Mesodermal cell (in vitro differentiated cells): Measurements from ENCODE around the gene S100A7A.
"Not testable (repeated sequence)": the region's sequence is repeated elsewhere in the genome, so short reads cannot be mapped to it uniquely, and the experiment has no call there.

ENCODE experiments used
- H3K27ac ChIP-seq: 2 replicates; pipeline ENCODE4 v1.7.0; 2013; ENCODE audit warnings: mild to moderate bottlenecking, low read depth, low read length, moderate library complexity; ENCODE audit not compliant: severe bottlenecking
- H3K36me3 ChIP-seq: 2 replicates; pipeline ENCODE4 v1.7.1; 2013; ENCODE audit warnings: mild to moderate bottlenecking, low read length, moderate library complexity; ENCODE audit not compliant: control insufficient read depth, insufficient read depth
- H3K4me1 ChIP-seq: one replicate; pipeline ENCODE4 v1.7.1; 2013; ENCODE audit warnings: mild to moderate bottlenecking, low read length; ENCODE audit not compliant: insufficient read depth, control insufficient read depth, poor library complexity, severe bottlenecking
- H3K4me3 ChIP-seq: 2 replicates; pipeline ENCODE4 v1.7.0; 2013; ENCODE audit warnings: low read length, control low read depth, mild to moderate bottlenecking; ENCODE audit not compliant: insufficient read depth, poor library complexity, severe bottlenecking; ENCODE audit errors: extremely low read depth
- H3K9me3 ChIP-seq: 2 replicates; pipeline ENCODE4 v1.7.1; 2013; ENCODE audit warnings: mild to moderate bottlenecking, low read length, moderate library complexity; ENCODE audit not compliant: control insufficient read depth
- WGBS, 2 experiments: methylation state at CpG; one replicate each; pipeline ENCODE4 v1.1.5; 2013; ENCODE audit warnings: missing lambda C conversion rate in 2 of 2; ENCODE audit not compliant: insufficient coverage in 2 of 2; 5-methylcytosine and 5-hydroxymethylcytosine counted together

Gene S100A7A

DNA sequence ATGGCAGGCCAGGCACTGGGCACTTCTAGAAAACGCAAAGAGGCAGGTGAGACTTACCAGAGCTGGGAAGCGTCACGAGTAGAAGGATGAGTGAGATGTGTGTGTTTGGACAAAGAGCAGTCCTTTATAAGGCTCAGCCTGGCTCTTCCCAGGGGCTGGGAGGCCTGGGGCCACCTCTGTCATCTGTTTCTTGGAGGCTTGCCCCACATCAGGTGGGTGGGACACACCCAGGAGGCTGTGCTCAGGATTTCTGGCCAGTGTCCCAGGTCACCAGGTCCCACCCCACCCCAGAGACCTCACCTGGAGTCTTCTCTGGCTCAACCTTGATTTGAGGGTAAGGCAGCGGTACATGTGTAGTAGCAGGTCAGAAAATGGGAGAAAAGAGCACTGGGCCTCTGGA, 44.2 kb downstream of the S100A7A start, which contains the start of gene S100A7:
Gene S100A7 (minus strand): TSS at position 101 of the 400 bp plus-strand sequence. CDS start 1,638 bp downstream, outside the sequence.
- Histone ChIP-seq H3K4me1 (no peaks in the 10 kb centered on the region), H3K36me3 (no peaks in the 10 kb centered on the region), H3K27ac (no peak within 1 kb of the TSS), H3K4me3 (no peak within 1 kb of the TSS), H3K9me3 (no peaks in the 10 kb centered on the region)
- 71 to 94% methylated on average over 3 of the region's 4 CpGs for WGBS, 2 experiments

DNA sequence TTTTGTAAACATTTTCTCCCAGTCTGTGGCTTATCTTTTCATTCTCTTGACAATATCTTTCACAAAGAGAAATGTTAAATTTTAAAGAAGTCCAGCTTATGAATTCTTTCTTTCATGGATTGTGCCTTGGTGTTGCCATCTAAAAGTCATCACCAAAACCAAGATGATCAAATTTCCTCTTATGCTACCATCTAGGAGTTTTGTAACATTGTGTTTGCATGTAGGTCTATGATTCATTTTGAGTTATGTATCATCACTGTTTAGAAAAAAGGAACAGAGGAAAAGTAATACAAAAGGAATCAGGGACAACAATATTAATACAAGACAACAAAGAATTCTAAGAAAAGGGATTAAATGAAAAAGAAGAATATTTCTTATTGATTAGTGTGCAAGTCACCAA, 46.4 kb downstream of the S100A7A start:
- not testable (repeated sequence) for H3K4me1 ChIP-seq, H3K36me3 ChIP-seq, H3K4me3 ChIP-seq, H3K9me3 ChIP-seq, H3K27ac ChIP-seq

DNA sequence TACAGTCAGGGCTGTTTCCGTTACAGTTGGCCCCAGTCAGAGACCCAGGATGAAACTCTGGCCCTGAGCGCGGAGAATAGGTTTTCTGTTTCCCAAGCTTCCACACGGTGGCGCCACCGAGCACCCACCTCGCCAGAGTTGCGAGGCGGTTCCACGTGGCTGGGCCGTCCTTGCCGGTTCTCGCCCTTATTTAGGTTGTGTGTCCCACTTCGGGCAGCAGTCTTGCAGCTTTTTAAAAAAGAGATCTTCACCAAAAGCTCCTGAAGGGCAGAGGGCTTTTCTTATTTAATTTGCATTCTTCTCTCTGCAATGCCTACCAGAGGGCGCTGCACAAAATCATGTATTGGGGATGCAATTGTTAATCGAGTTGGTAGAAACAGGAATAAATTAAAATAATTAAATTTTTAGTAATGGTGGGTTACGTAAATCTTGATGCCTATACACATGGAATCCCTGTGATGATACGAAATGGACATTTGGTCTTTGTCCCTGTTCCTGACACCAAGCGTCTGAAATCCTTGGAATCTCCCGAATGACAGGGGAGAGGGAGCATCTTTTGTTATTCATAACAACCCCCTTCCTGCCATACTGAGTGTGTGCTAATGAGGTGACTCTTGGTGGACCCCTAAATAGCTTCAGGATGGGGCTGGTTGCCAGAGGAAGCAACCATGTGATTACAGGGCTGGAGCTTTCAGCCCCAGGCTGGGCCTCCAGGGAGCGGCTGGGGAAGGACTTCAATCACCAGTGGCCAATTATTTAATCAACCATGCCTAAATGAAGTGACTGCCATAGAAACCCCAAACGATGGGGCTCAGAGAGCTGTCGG, 49.7 kb downstream of the S100A7A start:
- no peaks in the 10 kb centered on the region for H3K4me1 ChIP-seq
- H3K4me3 ChIP-seq: no peak overlapping the region
- WGBS, 2 experiments: 16 to 17% methylated on average over 15 to 20 of the region's 23 CpGs
- no peaks in the 10 kb centered on the region for H3K36me3 ChIP-seq
- no peak overlapping the region for H3K27ac ChIP-seq
- no peaks in the 10 kb centered on the region for H3K9me3 ChIP-seq

DNA sequence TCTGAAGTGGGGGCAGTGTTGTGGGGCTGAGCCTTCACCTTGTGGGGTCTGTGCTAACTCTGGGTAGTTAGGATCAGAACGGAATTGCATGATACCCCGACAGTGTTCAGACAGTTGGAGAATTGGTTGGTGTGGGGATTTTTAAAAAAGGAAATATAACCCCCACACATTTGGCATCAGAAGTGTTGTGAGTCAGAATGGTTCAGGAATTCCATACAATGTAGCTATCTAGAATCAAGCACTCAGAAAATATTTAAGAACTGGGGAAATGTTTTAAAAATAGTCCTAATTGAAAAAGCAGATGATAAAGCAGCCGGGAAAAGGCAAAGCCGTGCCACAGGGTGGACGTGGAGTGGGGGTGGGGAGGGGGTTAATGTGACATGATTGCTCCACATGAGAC, 50.6 kb downstream of the S100A7A start:
- Histone ChIP-seq H3K27ac (no peak overlapping the region), H3K4me3 (no peak overlapping the region), H3K9me3 (no peaks in the 10 kb centered on the region), H3K36me3 (no peaks in the 10 kb centered on the region), H3K4me1 (no peaks in the 10 kb centered on the region)
- WGBS, 2 experiments: 77 to 82% methylated on average over 3 of the region's 5 CpGs

DNA sequence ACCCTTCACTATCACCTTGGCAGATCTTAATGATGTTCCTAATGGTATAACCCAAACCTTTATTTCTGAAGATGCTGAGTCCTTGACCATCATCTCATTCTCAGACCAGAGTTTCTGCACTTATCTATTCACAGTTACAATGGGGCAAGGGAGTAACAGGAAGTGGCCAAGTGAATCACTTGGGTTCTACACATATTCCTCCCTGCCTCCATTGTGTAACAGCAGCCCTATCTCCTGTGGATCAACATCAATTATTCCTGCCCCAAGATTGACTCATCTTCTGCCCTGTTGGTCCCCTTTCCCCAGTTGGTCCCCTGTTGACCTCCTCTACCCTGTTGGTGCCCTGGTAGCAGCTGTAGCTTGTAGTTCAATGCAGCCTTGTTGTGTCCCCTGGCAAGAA, 54.4 kb downstream of the S100A7A start:
- H3K9me3 ChIP-seq: peaks cover 4% of the 10 kb centered on the region
- no peak overlapping the region for H3K4me3 ChIP-seq
- H3K4me1 ChIP-seq: no peaks in the 10 kb centered on the region
- no peak overlapping the region for H3K27ac ChIP-seq
- H3K36me3 ChIP-seq: no peaks in the 10 kb centered on the region
